Astrocyte of the hippocampus (primary cell): ENCODE results near the gene AK2.
"Not testable (repeated sequence)": the region's sequence is repeated elsewhere in the genome, so short reads cannot be mapped to it uniquely, and the experiment has no call there.

ENCODE experiments used
- DNase-seq: peaks from one replicate; pipeline ENCODE4 v3.0.0; 2011; ENCODE audit warnings: low read depth, low spot score

Gene AK2

DNA sequence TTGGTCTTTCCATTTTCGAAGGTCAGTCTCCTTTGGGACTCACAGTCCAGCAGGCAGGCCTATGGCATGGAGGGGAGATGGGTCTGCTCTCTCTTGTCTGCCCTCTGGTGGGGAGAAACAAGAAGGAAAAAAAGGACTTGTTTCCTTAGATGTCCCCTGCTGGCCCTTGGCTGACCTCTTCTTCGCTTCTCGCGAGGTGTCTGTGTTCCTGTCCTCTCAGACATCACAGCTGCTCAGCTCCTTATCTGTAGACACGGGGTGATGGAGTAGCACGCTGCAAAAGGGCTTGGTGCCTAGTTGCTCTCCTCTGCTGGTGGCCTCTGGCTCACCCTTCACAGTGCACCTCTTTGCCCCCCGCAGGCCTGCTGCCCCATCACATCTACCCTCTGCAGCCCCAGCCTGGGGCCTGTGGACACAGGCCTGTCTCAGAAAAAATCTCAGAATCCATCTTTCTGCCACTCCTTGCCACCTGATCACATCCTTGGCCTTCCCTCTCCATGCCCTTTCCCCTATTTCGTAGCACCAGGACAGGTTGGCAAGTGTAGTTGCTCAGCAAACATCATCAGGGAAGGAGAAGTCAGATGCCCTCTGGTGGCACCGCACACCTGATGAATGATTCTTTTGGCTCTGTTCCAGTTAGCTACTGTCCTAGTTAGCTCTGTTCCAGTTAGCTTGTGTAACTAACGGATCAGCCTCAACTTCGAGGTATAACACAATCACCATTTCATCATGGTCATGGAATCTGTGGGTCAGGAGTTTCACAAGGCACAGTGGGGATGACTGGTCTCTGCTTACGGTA, 18.7 kb upstream of the AK2 start:
- DNase-seq: peak; percentile 89

GRCh38 chr1:33050221-33051076, 13.8 kb upstream of the AK2 start:
- no peak for DNase-seq

GRCh38 chr1:33049371-33049770, 12.7 kb upstream of the AK2 start:
- peak; percentile 41 for DNase-seq

- DNase-seq: no peak
Measured at GRCh38 chr1:33048426-33048825, 11.7 kb upstream of the AK2 start.

DNA sequence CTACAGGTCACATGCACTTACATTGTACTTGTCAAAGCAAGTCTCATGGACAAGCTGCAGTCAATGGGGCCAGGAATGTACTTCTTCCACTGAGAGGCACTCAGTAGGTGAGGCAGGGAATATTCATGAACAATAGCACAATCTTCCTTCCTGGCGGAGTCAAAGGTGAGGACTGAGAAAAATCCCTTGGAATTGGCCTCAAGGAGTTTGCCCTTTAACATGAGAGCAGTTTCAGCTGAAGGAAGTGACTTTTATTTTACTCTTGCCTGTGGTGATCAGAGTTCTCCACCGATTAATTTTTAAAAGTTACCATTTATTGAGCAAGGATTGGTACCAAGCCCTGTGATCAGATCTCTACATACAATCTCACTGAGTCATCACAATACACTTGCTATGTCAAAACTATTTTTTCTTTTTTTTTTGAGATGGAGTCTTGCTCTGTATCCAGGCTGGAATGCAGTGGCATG, 11.2 kb upstream of the AK2 start:
- DNase-seq: no peak

GRCh38 chr1:33047290-33047689, 10.6 kb upstream of the AK2 start:
- no peak for DNase-seq

DNA sequence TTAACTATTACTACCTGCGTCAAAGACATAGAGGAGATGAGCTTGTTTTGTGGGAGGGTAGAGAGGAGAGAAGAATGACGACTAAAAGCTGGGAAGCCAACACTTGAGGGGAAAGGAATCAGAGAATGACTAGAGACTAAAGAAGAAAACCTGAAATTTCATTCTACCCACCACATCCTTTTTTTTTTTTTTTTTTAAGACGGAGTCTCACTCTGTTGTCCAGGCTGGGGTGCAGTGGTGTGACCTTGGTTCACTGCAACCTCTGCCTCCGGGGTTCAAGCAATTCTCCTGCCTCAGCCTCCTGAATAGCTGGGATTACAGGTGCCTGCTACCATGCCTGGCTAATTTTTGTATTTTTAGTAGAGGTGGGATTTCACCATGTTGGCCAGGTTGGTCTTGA, 9.6 kb upstream of the AK2 start:
- DNase-seq: not testable (repeated sequence)

GRCh38 chr1:33045814-33046213, 9.1 kb upstream of the AK2 start:
- DNase-seq: no peak

- no peak for DNase-seq
Measured at GRCh38 chr1:33045246-33045645, 8.6 kb upstream of the AK2 start.

DNA sequence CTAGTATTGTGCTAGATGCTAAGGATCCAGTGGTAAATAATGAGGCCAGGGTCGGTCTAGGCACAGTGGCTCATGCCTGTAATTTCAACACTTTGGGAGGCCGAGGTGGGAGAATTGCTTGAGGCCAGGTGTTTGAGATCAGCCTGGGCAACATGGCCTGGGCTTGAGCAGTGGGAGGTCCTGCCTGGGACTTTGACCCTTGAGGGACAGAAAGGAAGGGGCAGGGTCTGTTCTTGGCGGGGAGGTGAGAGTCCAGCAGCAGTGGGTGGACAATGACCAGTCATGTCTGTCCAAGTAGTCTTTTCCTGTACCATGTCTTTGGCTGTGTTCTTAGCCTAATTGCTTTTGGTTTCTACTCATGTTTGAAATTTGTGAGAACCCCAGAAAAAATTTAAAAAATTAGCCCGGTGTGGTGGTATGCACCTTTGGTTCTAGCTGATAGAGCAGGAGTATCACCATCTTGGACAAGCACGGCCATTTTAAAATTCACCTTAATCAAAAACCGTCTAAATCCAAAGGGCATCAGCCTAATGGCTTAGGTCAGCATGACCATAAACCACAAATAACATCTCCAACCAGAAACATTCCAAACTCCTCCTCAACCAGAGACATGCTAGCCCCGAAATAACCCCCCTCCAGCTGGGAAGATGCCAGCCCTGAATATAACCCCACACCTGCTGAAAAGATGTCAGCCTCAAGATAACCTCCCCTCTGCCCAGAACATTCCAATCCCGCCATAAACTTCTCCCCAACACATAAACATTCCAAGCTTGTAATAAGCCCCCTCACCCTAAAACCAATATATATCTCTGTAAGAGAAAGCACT, 6.8 kb upstream of the AK2 start:
- no peak for DNase-seq

- no peak for DNase-seq
Measured at GRCh38 chr1:33042831-33043230, 6.1 kb upstream of the AK2 start.

GRCh38 chr1:33041026-33041425, 4.3 kb upstream of the AK2 start:
- DNase-seq: no peak

DNA sequence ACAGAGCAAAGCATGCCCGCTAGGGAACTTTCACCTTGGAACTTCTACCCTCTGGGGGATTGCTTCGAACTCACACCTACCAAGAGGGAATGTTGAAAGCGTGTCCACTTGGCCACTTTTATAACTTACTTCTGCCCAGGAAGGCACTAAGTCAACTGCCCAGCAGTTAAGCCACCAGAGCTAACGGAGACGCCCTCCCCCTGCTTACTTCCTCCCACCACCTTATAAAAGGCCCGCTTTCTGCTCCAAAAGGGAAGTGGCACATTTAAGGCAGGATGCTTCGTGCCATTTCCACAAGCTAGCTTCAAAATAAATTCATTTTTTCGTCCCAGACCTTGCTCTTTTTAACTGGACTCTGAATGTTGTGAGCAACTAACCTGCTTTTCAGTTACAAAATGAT, 3.2 kb upstream of the AK2 start:
- DNase-seq: no peak

GRCh38 chr1:33036051-33036525, 595 bp downstream of the AK2 start:
- DNase-seq: peak; percentile 28

DNA sequence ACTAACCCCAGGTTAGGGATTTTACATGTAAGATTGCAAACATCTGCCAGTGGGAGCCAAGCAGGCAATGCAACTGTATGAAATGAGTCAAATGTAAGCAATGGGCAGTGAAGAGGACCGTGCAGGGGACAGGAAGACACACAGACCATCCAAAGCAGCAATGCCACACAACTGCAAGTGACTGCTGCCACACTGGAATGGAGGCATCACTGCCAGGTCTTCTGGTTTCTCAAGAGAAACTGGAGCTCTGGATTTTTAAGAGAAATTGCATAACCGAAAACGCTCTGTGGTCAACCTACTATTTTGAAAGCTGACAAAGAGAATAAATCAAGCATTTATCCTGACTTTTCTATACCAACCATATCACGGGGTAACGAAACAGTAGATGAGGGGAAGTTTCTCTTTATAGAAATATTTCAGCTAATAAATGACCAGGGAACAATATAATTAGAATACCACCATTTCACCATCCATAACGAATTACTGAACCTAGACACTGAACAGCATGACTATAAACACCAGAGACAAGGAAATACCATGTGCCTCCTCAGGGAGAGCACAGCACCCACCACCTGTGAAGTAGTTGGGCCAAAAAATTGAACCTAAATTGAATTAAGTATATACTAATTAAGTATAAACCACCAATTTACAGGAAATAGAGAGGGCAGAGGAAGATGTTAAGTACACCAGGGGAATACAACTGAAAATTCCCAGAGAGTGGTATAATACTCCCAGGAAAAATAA, 4.4 kb downstream of the AK2 start:
- DNase-seq: no peak

DNA sequence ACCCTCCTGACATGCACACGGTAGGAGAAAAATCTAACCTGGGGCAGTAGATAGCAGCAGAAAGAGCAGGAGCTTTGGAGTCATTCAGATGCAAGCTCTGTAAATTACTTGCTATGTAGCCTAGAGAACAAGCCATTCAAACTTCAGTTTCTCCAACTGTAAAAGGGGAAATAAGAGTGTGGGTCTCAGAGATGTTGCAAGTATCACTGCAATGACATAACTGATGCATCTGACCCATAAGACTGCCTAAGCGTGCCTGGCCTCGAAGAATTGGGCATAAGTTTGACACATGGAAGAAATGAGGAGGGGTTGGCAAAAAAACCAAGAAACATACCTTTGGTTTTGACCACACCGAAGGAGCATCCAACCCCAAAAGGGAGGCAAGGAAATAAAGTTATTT, 5.2 kb downstream of the AK2 start:
- DNase-seq: no peak

DNA sequence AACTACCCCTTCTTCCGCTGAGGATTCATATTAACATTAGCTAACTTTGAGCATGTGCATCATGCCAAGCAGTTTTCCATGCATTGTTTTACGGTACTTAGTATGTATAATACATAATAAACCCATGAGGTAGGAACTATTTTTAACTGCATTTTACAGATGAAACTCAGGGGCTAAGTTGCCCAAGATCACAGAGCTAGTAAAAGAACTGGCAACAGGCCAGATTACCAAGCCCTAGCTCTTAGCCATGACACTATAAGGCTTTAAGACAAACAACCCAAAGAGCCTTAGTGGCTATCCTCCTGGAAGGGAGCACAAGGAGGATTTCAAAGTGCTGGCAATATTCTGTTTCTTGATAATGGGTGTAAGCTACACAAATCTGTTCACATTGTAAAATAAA, 6.1 kb downstream of the AK2 start:
- DNase-seq: no peak

GRCh38 chr1:33029921-33030320, 6.8 kb downstream of the AK2 start:
- DNase-seq: no peak

GRCh38 chr1:33029209-33029608, 7.5 kb downstream of the AK2 start:
- no peak for DNase-seq

DNA sequence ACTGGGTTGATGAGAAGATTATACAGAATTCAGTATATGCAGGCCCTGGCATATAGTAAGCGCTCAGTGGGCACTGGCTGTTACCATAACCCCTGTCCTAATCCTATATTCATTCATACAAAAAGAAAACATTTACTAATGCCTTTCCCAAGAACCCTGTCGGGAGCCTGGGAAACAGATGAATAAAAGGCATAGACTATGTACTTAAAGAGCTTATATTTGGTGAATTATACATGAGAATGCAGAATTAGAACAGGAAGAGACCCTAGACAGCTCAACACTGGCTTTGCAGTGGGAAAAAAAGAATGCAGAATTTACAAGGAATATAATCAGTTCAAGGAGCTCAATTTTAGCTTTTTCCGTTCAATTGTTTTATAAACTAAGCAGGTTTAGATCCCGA, 10.9 kb downstream of the AK2 start:
- no peak for DNase-seq

DNA sequence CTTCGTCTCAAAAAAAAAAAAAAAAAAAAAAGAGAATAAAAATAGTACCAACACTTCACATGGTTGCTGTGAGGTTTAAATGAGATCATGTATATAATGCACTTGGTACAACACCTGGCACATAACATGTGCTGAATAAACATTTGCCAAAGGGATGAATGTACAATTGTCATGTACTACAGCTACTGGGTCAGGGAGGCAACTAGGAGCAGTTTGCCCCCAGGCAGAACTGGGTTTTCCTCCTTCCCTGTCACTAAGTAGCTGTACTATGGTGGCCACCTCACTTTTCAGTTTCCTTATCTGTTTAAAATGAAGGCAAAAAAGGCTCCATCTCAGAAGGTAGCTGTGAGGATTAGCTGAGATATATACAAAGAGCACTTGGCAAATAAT, 11.5 kb downstream of the AK2 start:
- no peak for DNase-seq
